IMR-90 (cell line): ENCODE measurements around the gene LDHD. TPM values are rescaled to one million over a fixed set of nuclear protein-coding genes. Genes with fewer than 3 reads are reported as not detected.

Experiments
- ATAC-seq: fragments of 200-7000 bp; cut with Tn5 transposase; 2 replicates; pipeline ENCODE4 v1.9.1; 2020; ENCODE audit warnings: low read depth, mild to moderate bottlenecking, moderate library complexity
- BruUV-seq: library from RNA; stranded (reverse); fragments of 400-500 nt; replicated peaks from 2 replicates; lab custom pipeline; 2021; lab: Mats Ljungman, UMichigan
- CTCF ChIA-PET: fragments of 300-600 bp; formaldehyde crosslinking; extraction: SDS; loops from one replicate; lab custom pipeline; 2021; ENCODE audit warnings: antibody characterized with exemption; lab: Yijun Ruan, JAX
- POLR2A ChIA-PET: fragments of 300-600 bp; sonication (Branson Sonifier 250); formaldehyde crosslinking; loops from one replicate; lab custom pipeline; 2022; ENCODE audit warnings: antibody characterized with exemption; ENCODE audit not compliant: unreplicated experiment; lab: Charles Lee
- DNase-seq: peaks from one replicate; pipeline ENCODE4 v3.0.0; 2013
- H2AFZ ChIP-seq: replicated peaks from 2 replicates; pipeline ENCODE3; 2013; ENCODE audit warnings: low read length, mild to moderate bottlenecking; ENCODE audit not compliant: poor library complexity
- H2AK5ac ChIP-seq: 2 replicates; pipeline ENCODE4 v1.6.1; 2013; ENCODE audit warnings: low read depth, low read length, inconsistent platforms
- H2AK9ac ChIP-seq: replicated peaks from 2 replicates; pipeline ENCODE3; 2013; ENCODE audit warnings: mild to moderate bottlenecking, low read depth, low read length, moderate library complexity; ENCODE audit not compliant: poor library complexity
- H2BK120ac ChIP-seq: 2 replicates; pipeline ENCODE4 v1.6.1; 2013; ENCODE audit warnings: low read depth, low read length, inconsistent platforms
- H2BK15ac ChIP-seq: 3 replicates; pipeline ENCODE4 v1.6.1; 2013; ENCODE audit warnings: low read depth, low read length, inconsistent platforms
- H2BK20ac ChIP-seq: 2 replicates; pipeline ENCODE4 v1.6.1; 2013; ENCODE audit warnings: low read depth, mild to moderate bottlenecking, inconsistent platforms, low read length, moderate library complexity
- H2BK5ac ChIP-seq: 2 replicates; pipeline ENCODE4 v1.6.1; 2013; ENCODE audit warnings: mild to moderate bottlenecking, low read depth, low read length, inconsistent platforms; ENCODE audit not compliant: poor library complexity, severe bottlenecking
- H3K14ac ChIP-seq: replicated peaks from 2 replicates; pipeline ENCODE4 v1.6.1; 2013; ENCODE audit warnings: low read depth, low read length, inconsistent platforms
- H3K18ac ChIP-seq: 2 replicates; pipeline ENCODE4 v1.6.1; 2013; ENCODE audit warnings: low read depth, low read length, control low read depth
- H3K23ac ChIP-seq: 2 replicates; pipeline ENCODE4 v1.6.1; 2013; ENCODE audit warnings: low read depth, low read length, inconsistent platforms
- H3K27ac ChIP-seq: 2 replicates; pipeline ENCODE4 v1.5.1; 2013; ENCODE audit warnings: mild to moderate bottlenecking, control low read depth, low read length; ENCODE audit not compliant: insufficient read depth
- H3K27me3 ChIP-seq: 2 replicates; pipeline ENCODE4 v1.6.1; 2013; ENCODE audit warnings: low read length; ENCODE audit not compliant: control insufficient read depth, insufficient read depth
- H3K36me3 ChIP-seq: 2 replicates; pipeline ENCODE4 v1.6.1; 2013; ENCODE audit warnings: low read length, mixed read lengths; ENCODE audit not compliant: control insufficient read depth, insufficient read depth
- H3K4ac ChIP-seq: 2 replicates; pipeline ENCODE4 v1.6.1; 2013; ENCODE audit warnings: low read depth, low read length, inconsistent platforms
- H3K4me1 ChIP-seq: 2 replicates; pipeline ENCODE4 v1.6.1; 2013; ENCODE audit warnings: low read length, mixed read lengths; ENCODE audit not compliant: control insufficient read depth, insufficient read depth
- H3K4me2 ChIP-seq: 2 replicates; pipeline ENCODE4 v1.6.1; 2013; ENCODE audit warnings: low read depth, mild to moderate bottlenecking, control low read depth, low read length, moderate library complexity
- H3K4me3 ChIP-seq: 2 replicates; pipeline ENCODE4 v1.5.1; 2013; ENCODE audit warnings: low read depth, mild to moderate bottlenecking, control low read depth, low read length, moderate library complexity; ENCODE audit not compliant: insufficient read depth
- H3K56ac ChIP-seq: 2 replicates; pipeline ENCODE4 v1.6.1; 2013; ENCODE audit warnings: low read length, inconsistent platforms; ENCODE audit not compliant: insufficient read depth; ENCODE audit errors: extremely low read depth
- H3K79me1 ChIP-seq, 2 experiments: 2 replicates each; pipeline ENCODE4 v1.6.1; 2013; ENCODE audit warnings: low read length in 2 of 2, inconsistent platforms in 1 of 2, low read depth in 1 of 2
- H3K9ac ChIP-seq: 2 replicates; pipeline ENCODE4 v1.6.1; 2013; ENCODE audit warnings: low read depth, low read length, control low read depth
- H3K9me1 ChIP-seq: 2 replicates; pipeline ENCODE4 v1.6.1; 2013; ENCODE audit warnings: low read length, inconsistent platforms; ENCODE audit not compliant: insufficient read depth
- H3K9me3 ChIP-seq: 2 replicates; pipeline ENCODE4 v1.6.1; 2013; ENCODE audit warnings: low read length; ENCODE audit not compliant: control insufficient read depth, insufficient read depth
- H4K20me1 ChIP-seq: 2 replicates; pipeline ENCODE4 v1.6.1; 2013; ENCODE audit warnings: low read length, inconsistent platforms; ENCODE audit not compliant: insufficient read depth
- H4K5ac ChIP-seq: 2 replicates; pipeline ENCODE4 v1.6.1; 2013; ENCODE audit warnings: mild to moderate bottlenecking, low read depth, low read length, control low read depth
- H4K8ac ChIP-seq, 2 experiments: 2 replicates each; pipeline ENCODE4 v1.6.1; 2013; ENCODE audit warnings: low read depth in 2 of 2, low read length in 2 of 2, control low read depth in 1 of 2, inconsistent platforms in 1 of 2
- H4K91ac ChIP-seq: 2 replicates; pipeline ENCODE4 v1.6.1; 2013; ENCODE audit warnings: low read depth, low read length, inconsistent platforms; ENCODE audit not compliant: insufficient read depth
- FOS ChIP-seq: fragments of 150-350 bp; IDR thresholded peaks from 2 replicates; pipeline ENCODE4 v1.6.1; 2016; ENCODE audit warnings: low read depth, low read length
- MAFK ChIP-seq: IDR thresholded peaks from 2 replicates; pipeline ENCODE4 v1.6.1; 2012; ENCODE audit warnings: low read depth, low read length, improper control_type of control experiment
- WGBS, 2 experiments: methylation state at CpG; one replicate each; pipeline versions ENCODE4 v1.1.5 to v1.1.7; 2013; ENCODE audit warnings: missing lambda C conversion rate in 2 of 2; ENCODE audit not compliant: insufficient read length in 1 of 2; ENCODE audit errors: extremely low coverage in 2 of 2; 5-methylcytosine and 5-hydroxymethylcytosine counted together
- dilution Hi-C: fragments of 300-500 bp; cut with HindIII; formaldehyde crosslinking; loops from one replicate; pipeline ENCODE4 v1.14.3; 2018; ENCODE audit warnings: low sequenced_read_pairs; ENCODE audit not compliant: unreplicated experiment
- in situ Hi-C: fragments of 300-500 bp; cut with MboI; formaldehyde crosslinking; loops from 3 replicates; pipeline ENCODE4 v1.14.3; 2019; ENCODE audit warnings: low sequenced_read_pairs, inconsistent platforms, mixed read lengths
- intact Hi-C: fragments of 100-400 bp; cut with micrococcal nuclease; formaldehyde crosslinking; loops from 2 replicates; pipeline ENCODE4 v1.10.0; 2022
- polyA plus RNA-seq, 3 experiments: library from polyadenylated mRNA; depleted of rRNA; stranded (reverse); fragments of >200 nt; gene quantifications; 2 replicates each; pipeline ENCODE4 v1.2.3, GENCODE V29; 2012; ENCODE audit warnings: low replicate concordance in 1 of 3
- total RNA-seq: library from RNA; depleted of rRNA; stranded (reverse); fragments of >200 nt; gene quantifications from 2 replicates; pipeline ENCODE4 v1.2.3, GENCODE V29; 2012
- TF ChIP-seq, protein P1 (sequence below): fragments of 150-350 bp; IDR thresholded peaks from 2 replicates; pipeline ENCODE4 v1.6.1; 2016; ENCODE audit warnings: low read depth, mild to moderate bottlenecking, low read length, moderate library complexity, borderline replicate concordance

LDHD gene
- total and polyA plus RNA-seq, 2 of the 4 experiments (the other 2 are of a cell fraction), result under 0.01 to 0.26 TPM

- Histone ChIP-seq H3K4me3 (no peak overlapping the region), H2AFZ (no peak overlapping the region), H3K79me1 (peaks cover 50 to 64% of the 10 kb centered on the region in 2 experiments), H2AK5ac (no peak overlapping the region), H4K20me1 (peaks cover 52% of the 10 kb centered on the region), H2BK5ac (no peak overlapping the region), H2AK9ac (peak overlapping the region; percentile 44), H3K14ac (no peak overlapping the region), H3K36me3 (no peaks in the 10 kb centered on the region), H3K4me1 (peaks cover 11% of the 10 kb centered on the region), H3K9ac (no peak overlapping the region), H3K4me2 (no peak overlapping the region), H4K91ac (no peak overlapping the region), H3K27me3 (no peaks in the 10 kb centered on the region), H4K8ac (no peak overlapping the region), H3K56ac (no peak overlapping the region), H3K9me1 (peaks cover 17% of the 10 kb centered on the region), H3K9me3 (no peaks in the 10 kb centered on the region), H2BK120ac (no peak overlapping the region), H3K27ac (no peak overlapping the region), H3K4ac (no peak overlapping the region), H3K18ac (no peak overlapping the region), H2BK15ac (no peak overlapping the region), H3K23ac (no peak overlapping the region), H2BK20ac (no peak overlapping the region), H4K5ac (no peak overlapping the region)
- dilution Hi-C loops (no loop called here), intact Hi-C loops (no loop called here), in situ Hi-C loops (no loop called here)
- ATAC-seq, result peak; percentile 65
- CTCF ChIA-PET, result no interaction called here
- BruUV-seq, result no TSS peak
- POLR2A ChIA-PET, result no interaction called here
- DNase-seq, result no peak
- TF ChIP-seq FOS, result no peak
- TF ChIP-seq MAFK, result peak; percentile 57
- TF ChIP-seq, protein P1, sequence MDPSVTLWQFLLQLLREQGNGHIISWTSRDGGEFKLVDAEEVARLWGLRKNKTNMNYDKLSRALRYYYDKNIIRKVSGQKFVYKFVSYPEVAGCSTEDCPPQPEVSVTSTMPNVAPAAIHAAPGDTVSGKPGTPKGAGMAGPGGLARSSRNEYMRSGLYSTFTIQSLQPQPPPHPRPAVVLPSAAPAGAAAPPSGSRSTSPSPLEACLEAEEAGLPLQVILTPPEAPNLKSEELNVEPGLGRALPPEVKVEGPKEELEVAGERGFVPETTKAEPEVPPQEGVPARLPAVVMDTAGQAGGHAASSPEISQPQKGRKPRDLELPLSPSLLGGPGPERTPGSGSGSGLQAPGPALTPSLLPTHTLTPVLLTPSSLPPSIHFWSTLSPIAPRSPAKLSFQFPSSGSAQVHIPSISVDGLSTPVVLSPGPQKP, result no peak
- 74% methylated on average over 4 of the region's 11 CpGs; no CpG with 5 or more reads in 1 of the 2 experiments for WGBS, 2 experiments
Observed at GRCh38 chr16:75070012-75070841, 46.4 kb downstream of the LDHD start.
